ENCODE results near the gene IRF3.
A peak's percentile ranks its signal among the peaks of the same experiment; 100 is the strongest.

The IRF3 gene

GRCh38 chr19:49641688-49642491, 23.8 kb downstream of the IRF3 start, which contains the start of gene SCAF1:
Gene SCAF1 (plus strand): TSS chr19:49642209. CDS start chr19:49645027, 2,818 bp downstream.
- no peak for TF ChIP-seq CTCF (conservative IDR thresholded peaks at IDR 0.05; ENCODE audit: control insufficient read depth, insufficient read depth, low read depth, low read length)
- peak within 1 kb of the TSS; percentile 99 for H3K4me3 ChIP-seq (ENCODE audit: control insufficient read depth, low read depth, low read length)
- peak; percentile 99 for DNase-seq (ENCODE audit: low read depth)

- TF ChIP-seq CTCF (conservative IDR thresholded peaks at IDR 0.05; ENCODE audit: control insufficient read depth, insufficient read depth, low read depth, low read length) = no peak
- peak; percentile 100 for DNase-seq (ENCODE audit: low read depth)
- peak within 1 kb of the TSS; percentile 76 for H3K4me3 ChIP-seq (ENCODE audit: control insufficient read depth, low read depth, low read length)
These were observed 25.4 kb downstream of the IRF3 start, which contains the start of gene RRAS for GRCh38 chr19:49640113-49640898. Gene RRAS (minus strand): TSS chr19:49640143. CDS start chr19:49640098, 45 bp downstream.

- no peak for TF ChIP-seq CTCF (conservative IDR thresholded peaks at IDR 0.05; ENCODE audit: control insufficient read depth, insufficient read depth, low read depth, low read length)
- DNase-seq (ENCODE audit: low read depth) = no peak
- peak overlapping the region; percentile 76 for H3K4me3 ChIP-seq (ENCODE audit: control insufficient read depth, low read depth, low read length)
These were observed 26.1 kb downstream of the IRF3 start for GRCh38 chr19:49639401-49640112.

GRCh38 chr19:49637821-49638738, 27.6 kb downstream of the IRF3 start:
- peak overlapping the region; percentile 76 for H3K4me3 ChIP-seq (ENCODE audit: control insufficient read depth, low read depth, low read length)
- peak; percentile 75 for DNase-seq (ENCODE audit: low read depth)
- TF ChIP-seq CTCF (conservative IDR thresholded peaks at IDR 0.05; ENCODE audit: control insufficient read depth, insufficient read depth, low read depth, low read length) = no peak

- DNase-seq (ENCODE audit: low read depth) = no peak
- no peak overlapping the region for H3K4me3 ChIP-seq (ENCODE audit: control insufficient read depth, low read depth, low read length)
- no peak for TF ChIP-seq CTCF (conservative IDR thresholded peaks at IDR 0.05; ENCODE audit: control insufficient read depth, insufficient read depth, low read depth, low read length)
These were observed 29.3 kb downstream of the IRF3 start for GRCh38 chr19:49636233-49636932.
